Chondrocyte (in vitro differentiated cells): ENCODE measurements around the gene TIFAB. TPM values are rescaled to one million over a fixed set of nuclear protein-coding genes. Genes with fewer than 3 reads are reported as not detected.
A peak's percentile ranks its signal among the peaks of the same experiment; 100 is the strongest.

ENCODE experiments used
- DNase-seq: peaks from one replicate; pipeline ENCODE4 v3.0.0; 2021; ENCODE audit warnings: mixed read lengths, low spot score
- H3K27ac Mint-ChIP-seq: one replicate; pipeline ENCODE4 v1.8.0; 2021; ENCODE audit warnings: mild to moderate bottlenecking, moderate library complexity, mixed read lengths; ENCODE audit not compliant: unreplicated experiment
- H3K27me3 Mint-ChIP-seq: 2 replicates; pipeline ENCODE4 v1.8.0; 2021; ENCODE audit warnings: low read depth, mixed read lengths
- H3K36me3 Mint-ChIP-seq: 2 replicates; pipeline ENCODE4 v1.8.0; 2021; ENCODE audit warnings: low read depth, mixed read lengths
- H3K4me1 Mint-ChIP-seq: 2 replicates; pipeline ENCODE4 v1.8.0; 2021; ENCODE audit warnings: low read depth, mild to moderate bottlenecking, mixed read lengths
- H3K4me3 Mint-ChIP-seq: one replicate; pipeline ENCODE4 v1.8.0; 2021; ENCODE audit warnings: mild to moderate bottlenecking, moderate library complexity, mixed read lengths; ENCODE audit not compliant: unreplicated experiment
- H3K9me3 Mint-ChIP-seq: 2 replicates; pipeline ENCODE4 v1.8.0; 2021; ENCODE audit warnings: low read depth, mixed read lengths
- CTCF ChIP-seq: fragments of 200-600 bp; sonication (generic); IDR thresholded peaks from 2 replicates; pipeline ENCODE4 v1.5.0; 2021; ENCODE audit warnings: antibody characterized with exemption, mild to moderate bottlenecking, moderate library complexity
- total RNA-seq: library from RNA; stranded (reverse); gene quantifications from 3 replicates; pipeline ENCODE4 v1.2.1, GENCODE V29; 2021

Gene TIFAB
- total RNA-seq, 1 donor from 2014 or later, result not detected

- H3K4me1 Mint-ChIP-seq, result peaks cover 37% of the 10 kb centered on the region
- H3K27ac Mint-ChIP-seq, result no peak overlapping the region
- peaks cover 33% of the 10 kb centered on the region for H3K27me3 Mint-ChIP-seq
- no peaks in the 10 kb centered on the region for H3K9me3 Mint-ChIP-seq
- DNase-seq, result no peak
- peak overlapping the region; percentile 71 for H3K4me3 Mint-ChIP-seq
- peaks cover 1% of the 10 kb centered on the region for H3K36me3 Mint-ChIP-seq
- TF ChIP-seq CTCF, result no peak
Observed at GRCh38 chr5:135489466-135490244, 37.5 kb upstream of the TIFAB start.

GRCh38 chr5:135488727-135489465 is 36.7 kb upstream of the TIFAB start:
- Mint-ChIP-seq H3K36me3 (peaks cover 1% of the 10 kb centered on the region), H3K27ac (no peak overlapping the region), H3K27me3 (peaks cover 34% of the 10 kb centered on the region), H3K4me3 (peak overlapping the region; percentile 71), H3K4me1 (peaks cover 30% of the 10 kb centered on the region), H3K9me3 (no peaks in the 10 kb centered on the region)
- DNase-seq, result no peak
- no peak for TF ChIP-seq CTCF

GRCh38 chr5:135487839-135488514 is 35.8 kb upstream of the TIFAB start:
- Mint-ChIP-seq H3K27me3 (peaks cover 38% of the 10 kb centered on the region), H3K36me3 (peaks cover 1% of the 10 kb centered on the region), H3K9me3 (no peaks in the 10 kb centered on the region), H3K27ac (no peak overlapping the region), H3K4me3 (peak overlapping the region; percentile 71), H3K4me1 (peaks cover 21% of the 10 kb centered on the region)
- no peak for TF ChIP-seq CTCF
- no peak for DNase-seq

- H3K4me1 Mint-ChIP-seq, result peaks cover 19% of the 10 kb centered on the region
- no peak overlapping the region for H3K27ac Mint-ChIP-seq
- no peak overlapping the region for H3K4me3 Mint-ChIP-seq
- peaks cover 1% of the 10 kb centered on the region for H3K36me3 Mint-ChIP-seq
- no peak for DNase-seq
- TF ChIP-seq CTCF, result no peak
- peaks cover 37% of the 10 kb centered on the region for H3K27me3 Mint-ChIP-seq
- H3K9me3 Mint-ChIP-seq, result no peaks in the 10 kb centered on the region
Observed at GRCh38 chr5:135487037-135487395, 34.9 kb upstream of the TIFAB start.
